Stimulated activated CD8-positive, alpha-beta memory T cell treated with anti-CD3 and anti-CD28 coated beads, Interleukin-4, amount 100 ng/mL, for 1 hour (primary cell): ENCODE measurements around the gene LHPP.

Experiments used
- DNase-seq, 2 donors: peaks; one replicate each; pipeline ENCODE4 v3.0.0-alpha.2; 2020; ENCODE audit warnings: low read depth in 2 of 2, low spot score in 1 of 2

Gene LHPP

GRCh38 chr10:124619802-124620490 lies 158.3 kb downstream of the LHPP start:
- no peak for DNase-seq

- no peak for DNase-seq
These were observed 160.0 kb downstream of the LHPP start for GRCh38 chr10:124621637-124622036.

GRCh38 chr10:124622158-124622557 lies 160.5 kb downstream of the LHPP start:
- no peak for DNase-seq

- DNase-seq: no peak
These were observed 161.4 kb downstream of the LHPP start for GRCh38 chr10:124622866-124623536.

GRCh38 chr10:124624006-124624405 lies 162.4 kb downstream of the LHPP start:
- no peak for DNase-seq

DNA sequence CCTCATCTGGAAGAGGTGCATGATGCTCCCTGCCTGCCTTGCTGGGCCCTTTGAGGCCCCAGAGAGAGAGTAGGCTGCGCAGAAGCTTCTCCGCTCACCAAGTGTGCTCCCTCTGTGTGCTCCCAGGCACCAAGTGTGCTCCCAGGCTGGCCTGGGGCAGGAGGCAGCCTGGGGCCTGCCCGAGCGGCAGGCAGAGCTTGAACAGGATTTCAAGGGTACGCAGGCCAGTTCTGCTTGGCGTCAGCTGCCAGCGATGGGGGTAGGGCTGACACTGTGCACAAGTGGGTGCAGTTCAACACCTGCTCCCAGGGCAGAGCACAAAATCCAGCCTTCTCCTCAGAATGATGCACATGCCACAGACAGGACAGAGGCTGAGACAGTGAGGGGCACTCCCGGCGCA lies 162.8 kb downstream of the LHPP start:
- no peak for DNase-seq

DNA sequence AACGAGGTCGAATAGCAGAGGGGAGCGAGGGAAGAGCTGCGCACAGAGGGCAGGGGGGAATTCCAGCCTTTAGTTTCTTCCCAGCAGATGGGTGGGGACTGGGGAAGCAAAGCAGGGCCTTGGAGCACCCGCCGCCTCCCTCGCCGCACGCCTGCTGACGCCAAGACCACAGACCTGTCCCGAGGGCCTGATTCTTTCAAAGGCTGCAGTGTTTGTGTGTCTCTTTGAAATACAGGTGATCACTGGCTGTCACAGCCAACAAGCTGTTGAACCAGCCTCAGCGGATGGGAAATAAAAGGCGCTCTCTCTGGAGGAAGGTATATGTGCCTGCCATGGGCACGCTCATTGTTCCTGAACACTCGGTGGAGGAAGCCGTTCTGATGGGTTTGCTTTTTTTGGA lies 163.3 kb downstream of the LHPP start:
- DNase-seq: no peak

DNA sequence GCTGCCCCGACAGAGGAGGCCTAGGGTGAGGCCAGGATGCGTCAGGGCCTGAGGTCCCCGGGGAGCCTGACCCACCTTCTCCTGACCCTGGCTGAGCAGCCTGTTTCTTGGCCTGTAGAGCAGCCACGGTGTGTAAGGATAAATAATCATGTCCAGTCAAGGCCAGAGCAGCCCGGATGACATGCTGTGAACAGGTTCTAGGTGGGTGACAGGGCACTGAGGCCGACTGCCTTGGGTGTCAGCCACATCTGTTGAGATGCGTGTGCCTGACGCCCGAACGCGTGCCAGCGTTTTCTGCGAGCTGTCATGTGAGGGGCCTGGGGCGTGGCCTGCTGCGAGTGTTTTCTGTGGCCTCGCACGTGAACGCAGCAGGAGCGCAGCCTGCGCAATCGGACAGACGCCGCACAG lies 164.2 kb downstream of the LHPP start:
- DNase-seq: no peak

DNA sequence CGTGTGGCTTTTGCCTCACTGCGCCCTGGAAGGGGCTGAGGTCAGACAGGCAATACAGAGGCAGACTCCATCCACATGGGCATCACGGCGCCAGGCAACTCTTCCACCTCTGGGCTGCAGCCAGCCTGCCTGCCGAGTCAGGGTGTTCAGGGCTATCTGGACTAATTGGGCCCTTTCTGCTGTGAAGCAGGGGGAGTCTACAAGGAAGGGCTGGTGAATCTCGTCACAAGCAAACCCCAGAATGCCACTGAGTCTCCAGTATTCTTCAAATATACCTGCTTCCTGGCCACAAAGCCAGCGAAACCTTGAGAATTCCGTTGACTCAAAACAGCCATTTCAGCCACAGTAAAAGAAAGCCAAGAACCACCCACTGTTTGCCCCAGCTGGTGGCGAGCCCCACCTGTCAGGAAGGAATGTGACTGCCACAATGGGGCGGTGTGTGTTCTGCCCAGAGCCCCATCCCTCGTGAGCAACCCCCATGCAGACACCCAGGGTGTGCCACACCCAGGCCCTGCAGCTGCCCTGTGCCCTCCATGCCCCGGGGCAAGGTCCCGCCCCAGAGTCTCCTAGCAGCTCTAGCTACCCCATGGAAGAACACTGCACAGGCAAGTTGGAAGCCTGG lies 165.2 kb downstream of the LHPP start:
- no peak for DNase-seq

DNA sequence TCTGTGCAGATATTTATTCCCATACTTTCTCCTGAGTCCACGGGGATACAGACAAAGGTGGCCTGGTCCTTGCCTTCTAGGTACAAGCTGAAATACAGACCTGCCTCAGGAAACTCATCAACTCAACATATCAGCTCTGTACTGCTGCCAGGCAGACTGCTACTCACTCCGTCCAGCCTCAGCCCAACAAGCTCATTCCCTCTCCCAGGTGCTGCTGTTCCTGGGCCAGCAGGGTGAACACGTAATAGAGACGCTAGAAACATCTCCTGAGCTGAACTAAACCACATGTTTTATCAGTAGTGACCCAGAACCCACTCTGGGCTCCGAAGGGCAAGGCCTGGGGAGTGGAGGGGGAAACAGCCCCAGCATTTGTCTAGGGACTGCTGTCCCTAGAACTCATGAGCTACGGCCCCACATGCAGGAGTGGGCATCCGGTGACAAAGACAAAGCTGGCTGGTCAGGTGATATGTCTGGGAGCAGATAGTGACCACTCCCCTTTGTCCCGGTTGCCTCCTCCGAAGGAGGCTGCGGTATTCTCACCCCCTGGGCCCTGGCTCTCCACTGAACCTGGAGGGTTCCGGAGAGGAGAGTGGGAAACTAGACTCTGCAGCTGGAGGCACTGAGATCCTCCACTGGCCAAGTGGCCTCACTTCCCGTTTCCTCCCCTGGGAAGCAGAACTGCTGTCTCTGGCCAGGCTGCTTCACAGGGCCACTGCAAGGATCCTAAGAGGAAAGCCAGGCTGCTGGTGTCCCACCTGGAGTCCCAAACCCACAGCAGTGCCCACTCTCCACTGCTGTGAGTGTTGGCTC lies 166.4 kb downstream of the LHPP start:
- DNase-seq: no peak

DNA sequence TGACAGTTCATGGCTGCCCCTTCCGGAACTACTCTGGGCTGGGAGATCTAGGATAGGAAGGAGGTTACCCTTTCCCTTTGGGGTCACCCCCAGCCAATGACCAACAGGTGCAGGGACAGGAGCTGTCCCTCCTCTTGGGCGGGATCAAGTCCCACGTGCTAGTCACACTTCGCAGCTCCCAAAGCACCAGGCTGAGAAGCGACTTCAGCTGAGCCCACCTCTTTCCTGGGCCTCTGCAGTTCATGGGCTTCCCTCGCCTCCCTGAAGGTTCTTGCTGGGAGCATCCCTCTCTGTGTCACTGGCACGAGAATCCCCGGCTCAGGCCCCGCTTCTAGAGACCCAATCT lies 167.0 kb downstream of the LHPP start:
- DNase-seq: no peak

- DNase-seq: no peak
These were observed 167.8 kb downstream of the LHPP start for GRCh38 chr10:124629415-124629814.

- no peak for DNase-seq
These were observed 168.2 kb downstream of the LHPP start for GRCh38 chr10:124629842-124630241.

- no peak for DNase-seq
These were observed 168.9 kb downstream of the LHPP start for GRCh38 chr10:124630551-124630950.

DNA sequence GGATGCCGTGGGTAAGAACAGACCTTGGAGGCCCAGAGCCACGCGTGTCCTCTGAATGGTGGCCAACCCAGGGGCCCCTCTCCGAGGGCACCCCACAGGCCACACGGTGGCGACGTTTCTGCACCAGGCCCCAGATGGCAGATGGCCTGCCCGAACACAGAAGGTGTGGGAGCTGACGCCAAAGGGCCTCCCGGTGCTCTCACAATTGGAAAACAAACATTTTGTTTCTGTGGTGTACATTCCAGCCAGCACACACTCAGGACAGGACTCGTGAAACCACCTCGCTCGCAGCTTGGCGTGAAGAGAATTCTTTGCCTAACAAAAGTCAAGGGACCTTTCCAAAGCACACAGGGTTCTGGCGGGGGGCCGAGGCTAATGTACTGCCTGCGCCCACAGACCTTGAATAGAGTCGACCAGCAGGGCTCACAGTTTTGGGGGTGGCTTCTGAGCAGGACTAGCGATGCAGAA lies 170.5 kb downstream of the LHPP start:
- no peak for DNase-seq

GRCh38 chr10:124632566-124632965 lies 170.9 kb downstream of the LHPP start:
- DNase-seq: no peak

DNA sequence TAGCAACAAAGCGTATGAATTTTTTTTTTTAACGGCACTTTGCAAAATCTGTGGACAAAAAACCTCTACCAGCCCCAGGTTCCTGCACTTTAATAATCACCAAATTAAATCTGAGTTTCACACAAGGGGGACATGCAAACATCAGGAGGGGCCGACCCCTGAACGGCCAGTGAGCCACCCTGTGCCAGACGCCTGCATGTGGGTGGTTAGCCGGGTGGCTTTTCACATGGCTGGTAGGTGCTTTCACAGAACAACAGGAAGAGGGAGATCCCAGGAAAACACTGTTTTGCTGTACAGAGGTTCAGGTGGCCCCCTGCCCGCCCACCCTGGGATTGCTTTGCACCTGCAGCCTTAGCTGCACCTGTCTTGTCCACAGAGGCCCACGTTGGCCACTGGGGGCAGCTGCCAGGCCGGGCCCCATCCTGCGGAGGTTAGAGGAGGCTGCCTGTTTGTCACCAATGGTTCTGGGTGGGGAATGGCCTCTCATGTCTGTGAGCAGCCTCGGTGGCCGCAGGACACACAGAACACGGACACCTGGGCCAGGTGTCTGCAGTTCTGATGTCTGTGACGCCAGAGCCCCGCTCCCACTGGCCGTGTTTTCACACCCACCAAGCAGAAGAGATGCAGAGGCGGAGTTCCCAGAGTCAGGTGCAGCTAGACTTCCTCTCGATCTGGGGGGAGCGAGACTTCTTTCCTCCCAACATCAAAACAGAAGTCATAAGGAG lies 174.8 kb downstream of the LHPP start:
- DNase-seq: no peak

DNA sequence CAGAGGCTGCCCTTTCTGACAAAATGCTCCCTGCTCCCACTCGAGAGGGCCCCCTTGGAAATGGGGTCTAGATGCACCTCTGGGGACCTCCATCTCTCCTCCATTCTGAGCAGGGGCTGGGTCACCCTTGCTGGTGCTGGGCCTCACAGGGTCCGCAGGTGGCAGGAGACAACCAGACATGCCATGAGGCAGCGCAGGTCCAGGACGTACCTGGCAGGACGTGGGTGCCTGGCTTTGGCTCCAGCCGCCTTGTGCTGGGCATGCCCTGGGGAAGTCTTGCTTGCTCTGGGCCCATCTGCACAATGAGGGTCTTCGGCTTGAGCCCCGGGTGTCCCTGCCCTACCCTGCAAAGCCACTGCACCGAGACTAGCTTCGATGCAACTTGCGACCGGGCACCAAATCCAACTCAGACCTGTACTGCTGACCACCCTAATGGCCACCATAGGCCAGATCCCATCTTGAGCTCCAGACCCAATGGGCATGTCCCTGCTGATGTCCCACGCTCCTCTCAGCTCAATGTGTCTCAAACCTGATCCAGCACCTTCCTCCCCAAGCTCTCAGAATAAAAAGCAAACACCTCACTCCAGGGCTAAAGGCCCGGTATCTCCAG lies 175.6 kb downstream of the LHPP start:
- no peak for DNase-seq

DNA sequence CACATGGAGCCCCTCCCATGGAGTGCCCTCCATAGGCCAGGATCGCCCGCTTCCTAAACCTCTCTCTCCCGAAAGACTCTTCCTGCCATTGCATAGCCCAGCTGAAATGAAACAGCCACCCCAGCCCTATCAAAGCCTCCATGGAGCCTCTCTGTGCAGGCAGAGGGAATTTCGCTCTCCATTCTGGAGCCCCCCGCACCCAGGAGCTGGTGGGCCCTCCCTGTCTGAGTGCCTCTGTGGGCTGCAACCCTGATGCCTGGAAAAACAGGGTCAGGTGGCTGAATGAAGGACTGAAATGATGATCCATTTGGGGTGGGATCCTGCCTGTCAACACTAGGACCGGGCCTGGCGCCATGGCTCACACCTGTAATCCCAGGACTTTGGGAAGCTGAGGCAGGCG lies 176.1 kb downstream of the LHPP start:
- no peak for DNase-seq

DNA sequence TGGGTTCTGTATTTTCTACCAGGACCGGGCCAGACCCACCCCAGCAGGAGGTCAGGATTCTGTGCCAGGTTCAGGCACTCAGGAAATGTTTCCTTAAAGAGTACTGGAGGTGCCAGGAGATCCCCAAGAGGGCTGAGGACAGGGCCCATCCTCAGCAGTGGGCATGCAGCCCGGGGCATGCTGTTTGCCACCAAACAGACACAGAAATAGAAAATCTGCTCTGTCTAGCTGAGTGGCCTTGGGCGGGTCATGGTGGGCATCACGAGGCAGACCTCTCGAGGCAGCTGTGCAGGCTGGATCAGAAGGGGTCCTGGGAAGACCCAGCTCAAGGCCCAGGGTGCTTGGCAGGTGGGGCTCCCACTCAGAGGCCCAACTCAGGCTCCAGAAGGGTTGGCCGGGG lies 177.6 kb downstream of the LHPP start:
- no peak for DNase-seq

DNA sequence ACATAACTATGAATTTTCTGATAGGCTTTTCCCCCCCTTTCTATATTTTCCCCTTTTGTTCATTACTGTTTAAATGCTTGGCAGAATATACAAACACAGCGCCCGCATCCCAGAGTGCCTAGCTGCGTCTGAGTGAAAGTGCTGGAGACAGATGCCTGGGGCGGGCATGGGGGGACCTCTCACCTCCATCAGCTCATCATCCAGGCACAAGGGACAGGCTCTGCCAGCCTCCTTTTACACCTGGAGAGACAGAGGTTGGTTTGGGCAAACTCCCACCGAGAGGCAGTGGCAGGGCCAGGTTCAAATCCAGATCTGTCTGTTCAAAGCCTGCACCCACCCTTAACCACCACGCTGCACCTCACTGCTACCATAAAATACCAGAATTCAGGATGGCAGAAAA lies 178.0 kb downstream of the LHPP start:
- DNase-seq: no peak
